Tibial nerve (tissue), 4 donors: ENCODE results near the gene L3MBTL4. TPM values are rescaled to one million over a fixed set of nuclear protein-coding genes. Genes with fewer than 3 reads are reported as not detected.

Source experiments
- DNase-seq, 2 donors: peaks; one replicate each; pipeline ENCODE4 v3.0.0-alpha.2; 2019; ENCODE audit warnings: low spot score in 2 of 2
- H3K27ac ChIP-seq, 4 donors: fragments of 200-600 bp; sonication (generic) in 3 of 4; one replicate each; pipeline ENCODE4 v1.5.1; 2017 to 2019; ENCODE audit warnings: mild to moderate bottlenecking in 1 of 4
- H3K27me3 ChIP-seq, 2 donors: fragments of 200-600 bp; sonication (generic) in 1 of 2; one replicate each; pipeline versions ENCODE4 v1.5.1 to v1.6.0; 2017 to 2019
- H3K36me3 ChIP-seq, 3 donors: fragments of 200-600 bp; sonication (generic); one replicate each; pipeline ENCODE4 v1.5.1; 2018 to 2019
- H3K4me1 ChIP-seq, 4 donors: fragments of 200-600 bp; sonication (generic) in 3 of 4; one replicate each; pipeline ENCODE4 v1.5.1; 2017 to 2019
- H3K4me3 ChIP-seq, 4 donors: fragments of 200-600 bp; sonication (generic) in 3 of 4; one replicate each; pipeline ENCODE4 v1.5.1; 2017 to 2019; ENCODE audit warnings: mild to moderate bottlenecking in 1 of 4, moderate library complexity in 1 of 4
- H3K9me3 ChIP-seq, 4 donors: fragments of 200-600 bp; sonication (generic) in 3 of 4; one replicate each; pipeline ENCODE4 v1.5.1; 2017 to 2019
- CTCF ChIP-seq, 5 experiments: fragments of 200-600 bp in 3 of 5; fragments of 450-650 bp in 2 of 5; sonication (generic) in 3 of 5; IDR thresholded peaks; one replicate each; pipeline ENCODE4 v1.5.1; 2016 to 2019; ENCODE audit warnings: antibody characterized with exemption in 5 of 5, mild to moderate bottlenecking in 3 of 5, moderate library complexity in 2 of 5
- EP300 ChIP-seq, 2 donors: sonication (generic); formaldehyde crosslinking; IDR thresholded peaks; one replicate each; pipeline ENCODE4 v1.6.1; 2017; ENCODE audit warnings: antibody characterized with exemption in 2 of 2, mild to moderate bottlenecking in 1 of 2
- POLR2A ChIP-seq, 2 donors: fragments of 450-650 bp; IDR thresholded peaks; one replicate each; pipeline ENCODE4 v1.6.1; 2017; ENCODE audit warnings: antibody characterized with exemption in 2 of 2, mild to moderate bottlenecking in 2 of 2, moderate library complexity in 2 of 2
- WGBS, 2 donors: methylation state at CpG; one replicate each; pipeline ENCODE4 v1.1.5; 2018; 5-methylcytosine and 5-hydroxymethylcytosine counted together
- total RNA-seq, 4 donors: library from RNA; depleted of rRNA; stranded (reverse); fragments of >200 nt; gene quantifications; one replicate each; pipeline ENCODE4 v1.1.0, GENCODE V29; 2016

Gene L3MBTL4
- total RNA-seq, 4 donors from 2014 or later: 6.3 to 9.0 (median 8.1) TPM

- DNase-seq: no peak
- TF ChIP-seq EP300 (IDR thresholded peaks at IDR 0.05) (no peak), POLR2A (IDR thresholded peaks at IDR 0.05) (no peak), CTCF (IDR thresholded peaks at IDR 0.05) (no peak)
- WGBS, 2 donors: 88 to 89% methylated on average over 4 of the region's 4 CpGs
- peaks cover 0 to 12% (median under 1%) of the 10 kb centered on the region in 4 donors for H3K9me3 ChIP-seq
- H3K4me1 ChIP-seq: no peaks in the 10 kb centered on the region
- H3K4me3 ChIP-seq: no peak overlapping the region
- no peaks in the 10 kb centered on the region for H3K27me3 ChIP-seq
- H3K27ac ChIP-seq: no peak overlapping the region
- no peaks in the 10 kb centered on the region for H3K36me3 ChIP-seq
Measured at GRCh38 chr18:6336239-6336638, 78.5 kb downstream of the L3MBTL4 start.

- no peaks in the 10 kb centered on the region for H3K27me3 ChIP-seq
- TF ChIP-seq CTCF (IDR thresholded peaks at IDR 0.05): no peak
- TF ChIP-seq EP300 (IDR thresholded peaks at IDR 0.05): no peak
- TF ChIP-seq POLR2A (IDR thresholded peaks at IDR 0.05): no peak
- H3K4me3 ChIP-seq: no peak overlapping the region
- no peak overlapping the region for H3K27ac ChIP-seq
- H3K9me3 ChIP-seq: no peaks in the 10 kb centered on the region
- 66 to 77% methylated on average over 4 of the region's 4 CpGs for WGBS, 2 donors
- H3K4me1 ChIP-seq: no peaks in the 10 kb centered on the region
- DNase-seq: no peak
- H3K36me3 ChIP-seq: no peaks in the 10 kb centered on the region
Measured at GRCh38 chr18:6333981-6334380, 80.7 kb downstream of the L3MBTL4 start.

- H3K27ac ChIP-seq: no peak overlapping the region
- H3K4me1 ChIP-seq: peaks cover 0 to 7% (median 0%) of the 10 kb centered on the region in 4 donors
- DNase-seq: no peak
- H3K9me3 ChIP-seq: no peaks in the 10 kb centered on the region
- H3K36me3 ChIP-seq: no peaks in the 10 kb centered on the region
- WGBS, 2 donors: 90 to 94% methylated on average over 2 of the region's 2 CpGs
- no peak overlapping the region for H3K4me3 ChIP-seq
- no peaks in the 10 kb centered on the region for H3K27me3 ChIP-seq
- TF ChIP-seq CTCF (IDR thresholded peaks at IDR 0.05) (no peak), EP300 (IDR thresholded peaks at IDR 0.05) (no peak), POLR2A (IDR thresholded peaks at IDR 0.05) (no peak)
Measured at GRCh38 chr18:6331872-6332271, 82.8 kb downstream of the L3MBTL4 start.

- H3K4me3 ChIP-seq: no peak overlapping the region
- no peaks in the 10 kb centered on the region for H3K27me3 ChIP-seq
- no peaks in the 10 kb centered on the region for H3K9me3 ChIP-seq
- TF ChIP-seq CTCF (IDR thresholded peaks at IDR 0.05): no peak
- TF ChIP-seq EP300 (IDR thresholded peaks at IDR 0.05): no peak
- TF ChIP-seq POLR2A (IDR thresholded peaks at IDR 0.05): no peak
- no peaks in the 10 kb centered on the region for H3K36me3 ChIP-seq
- H3K4me1 ChIP-seq: peaks cover 0 to 7% (median 0%) of the 10 kb centered on the region in 4 donors
- no peak for DNase-seq
- no peak overlapping the region for H3K27ac ChIP-seq
Measured at GRCh38 chr18:6330786-6331185, 83.9 kb downstream of the L3MBTL4 start.

- Histone ChIP-seq H3K4me1 (peaks cover 0 to 7% (median 0%) of the 10 kb centered on the region in 4 donors), H3K4me3 (no peak overlapping the region), H3K27me3 (no peaks in the 10 kb centered on the region), H3K27ac (no peak overlapping the region), H3K9me3 (peaks cover 0 to 13% (median 6%) of the 10 kb centered on the region in 4 donors), H3K36me3 (peaks cover 0 to 9% (median 0%) of the 10 kb centered on the region in 3 donors)
- 26 to 29% methylated on average over 3 of the region's 3 CpGs for WGBS, 2 donors
- no peak for DNase-seq
- TF ChIP-seq CTCF (IDR thresholded peaks at IDR 0.05) (no peak), EP300 (IDR thresholded peaks at IDR 0.05) (no peak), POLR2A (IDR thresholded peaks at IDR 0.05) (no peak)
Measured at GRCh38 chr18:6328621-6329010, 86.1 kb downstream of the L3MBTL4 start.
